G401 (cell line): ENCODE data around the gene LRRC15. TPM values are rescaled to one million over a fixed set of nuclear protein-coding genes. Genes with fewer than 3 reads are reported as not detected.

ENCODE experiments used
- DNase-seq: peaks from one replicate; pipeline ENCODE4 v3.0.0-alpha.2; 2015; ENCODE audit warnings: low spot score
- in situ Hi-C: cut with HindIII; loops from 2 replicates; pipeline ENCODE4 v1.10.0; 2016; ENCODE audit warnings: low sequenced_read_pairs, mixed read lengths
- total RNA-seq: library from RNA; depleted of rRNA; stranded (reverse); fragments of >200 nt; shearing (Covaris generic); gene quantifications from 2 replicates; pipeline ENCODE4 v1.2.3, GENCODE V29; 2014

Gene LRRC15
- total RNA-seq, 1 experiment from 2014 or later = 0.14 TPM

DNA sequence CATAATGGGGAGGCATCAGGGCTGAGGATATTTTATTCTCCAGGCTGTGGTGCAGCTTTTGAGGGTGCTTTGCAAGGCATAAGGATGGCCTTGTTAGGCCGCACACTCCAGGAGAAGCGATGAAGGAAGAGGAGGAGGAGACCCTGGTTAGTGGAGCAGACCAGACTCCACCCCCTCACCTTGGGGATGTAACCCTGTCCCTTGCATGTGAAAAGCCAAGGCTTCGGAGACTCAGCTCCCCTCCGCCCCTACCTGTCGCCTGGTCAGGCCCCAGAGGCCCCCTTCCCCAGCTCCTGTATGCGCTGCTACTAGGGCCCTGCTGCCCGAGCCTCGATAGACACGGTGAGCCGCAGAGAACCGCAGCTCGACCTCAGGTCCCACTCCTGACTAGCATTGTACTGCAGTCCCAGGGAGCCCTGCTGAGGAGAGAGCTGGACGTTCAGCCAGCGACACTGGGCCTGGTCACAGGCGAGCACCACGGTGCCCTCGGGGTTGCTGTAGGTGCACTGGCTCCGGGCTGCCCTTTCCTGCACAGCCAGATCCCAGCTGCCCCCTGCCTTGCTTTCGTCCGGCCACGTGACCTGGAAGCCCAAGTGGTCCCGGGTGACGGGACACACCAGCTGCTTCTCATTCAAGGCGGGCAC is 28.7 kb downstream of the LRRC15 start:
- in situ Hi-C loops = no loop called here
- no peak for DNase-seq

DNA sequence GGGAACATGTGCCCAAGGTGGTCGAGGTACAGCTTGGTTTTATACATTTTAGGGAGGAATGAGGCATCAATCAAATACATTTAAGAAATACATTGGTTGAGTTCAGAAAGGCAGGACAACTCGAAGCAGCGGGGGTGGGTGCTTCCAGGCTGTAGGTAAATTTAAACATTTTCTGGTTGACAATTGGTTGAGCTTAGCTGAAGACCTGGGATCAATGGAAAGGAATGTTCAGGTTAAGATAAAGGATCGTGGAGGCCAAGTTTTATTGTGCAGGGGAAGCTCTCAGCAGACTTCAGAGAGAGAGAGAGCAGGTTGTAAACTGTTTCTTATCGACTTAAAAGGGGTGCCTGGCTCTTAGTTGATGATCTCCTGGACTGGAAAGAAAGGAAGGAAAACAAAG is 29.7 kb downstream of the LRRC15 start:
- DNase-seq = no peak
- in situ Hi-C loops = no loop called here

DNA sequence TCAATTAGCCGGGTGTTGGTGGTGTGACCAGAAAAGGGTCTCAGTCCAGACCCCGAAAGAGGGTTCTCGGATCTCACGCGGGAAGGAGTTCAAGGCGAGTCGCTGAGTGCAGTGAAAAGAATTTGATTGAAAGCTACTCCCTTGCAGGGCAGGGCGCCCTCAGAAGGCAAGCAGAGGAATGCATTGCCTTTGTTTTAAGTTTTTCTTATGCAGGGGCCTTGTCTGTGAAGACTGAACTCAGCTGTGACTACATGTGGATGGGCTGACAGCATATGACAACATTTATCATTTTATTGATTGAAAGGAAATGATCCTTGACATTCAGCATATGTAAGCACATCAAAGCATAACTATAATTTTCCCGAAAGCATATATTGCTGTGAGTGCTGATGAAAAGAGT is 30.2 kb downstream of the LRRC15 start:
- in situ Hi-C loops = no loop called here
- no peak for DNase-seq

DNA sequence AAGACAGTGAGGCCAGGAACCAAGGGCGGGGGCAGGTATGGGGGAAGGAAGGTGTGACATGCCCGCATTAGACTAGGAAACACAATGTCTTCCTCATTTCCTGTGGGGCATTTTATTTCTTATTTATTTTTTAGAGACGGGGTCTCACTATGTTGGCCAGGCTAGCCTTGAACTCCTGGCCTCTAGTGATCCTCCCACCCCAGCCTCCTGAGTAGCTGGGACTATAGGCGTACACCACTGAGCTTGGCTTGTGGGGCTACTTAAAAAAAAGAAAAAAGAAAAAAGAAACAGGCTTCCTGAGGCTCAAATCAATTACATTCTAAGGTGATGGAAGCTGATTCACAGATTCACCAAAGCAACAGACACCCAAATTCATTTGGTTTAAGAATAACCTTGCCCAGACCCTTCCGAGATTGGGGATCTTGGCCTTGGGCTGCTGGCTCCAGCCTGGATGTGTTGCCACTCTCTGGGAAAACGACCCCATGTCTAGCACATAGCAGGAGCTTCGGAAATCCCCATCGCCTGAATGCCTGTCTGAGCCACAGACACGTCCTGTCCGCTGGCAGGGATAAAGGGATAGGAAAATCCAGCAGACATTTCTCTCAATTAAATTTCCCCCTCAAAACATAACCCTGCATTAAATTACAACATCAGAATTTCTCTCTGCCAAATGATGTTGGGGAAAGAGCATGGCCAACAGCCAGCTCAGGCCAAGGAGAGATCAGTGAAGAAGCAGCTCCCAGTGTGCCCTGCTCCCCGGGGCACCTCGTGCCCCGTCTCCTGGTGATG is 31.4 kb downstream of the LRRC15 start:
- no peak for DNase-seq
- in situ Hi-C loops = no loop called here

DNA sequence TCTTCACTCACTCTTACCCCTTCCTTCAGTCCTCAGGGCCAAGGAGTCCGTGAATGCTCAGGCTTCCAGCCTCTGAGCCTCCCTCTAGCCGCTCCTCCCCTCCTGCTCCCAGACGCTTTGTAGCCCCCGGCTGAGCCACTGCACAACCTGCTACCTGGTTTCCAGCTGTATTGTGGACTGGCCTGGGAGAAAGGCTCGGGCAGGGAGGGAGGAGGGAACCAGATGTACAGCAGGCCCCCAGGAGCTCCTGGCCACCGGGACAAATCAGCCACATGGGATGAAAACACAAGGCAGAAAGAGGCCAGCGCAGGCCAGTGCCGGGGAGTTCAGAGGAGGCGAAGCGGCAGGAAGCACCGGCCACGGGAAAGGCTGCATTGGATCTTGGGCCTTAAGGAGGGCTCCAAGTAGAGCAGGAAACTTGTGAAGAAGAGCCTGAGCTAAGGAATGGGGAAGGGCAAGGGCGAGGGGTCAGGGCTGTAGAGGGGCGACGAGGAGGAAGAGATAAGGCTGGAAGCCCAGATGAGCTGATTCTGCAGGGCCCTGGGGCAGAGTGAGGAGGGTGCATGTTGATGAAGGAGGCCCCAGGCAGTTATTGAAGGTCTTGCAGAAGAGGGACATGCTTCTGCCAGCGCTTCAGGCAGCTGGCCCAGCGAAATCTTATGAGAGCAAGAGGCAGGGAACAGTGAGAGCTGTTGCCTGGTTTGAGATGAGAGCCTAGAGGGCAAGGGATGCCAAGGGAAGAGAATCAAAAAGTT is 32.8 kb downstream of the LRRC15 start:
- in situ Hi-C loops = no loop called here
- DNase-seq = no peak

DNA sequence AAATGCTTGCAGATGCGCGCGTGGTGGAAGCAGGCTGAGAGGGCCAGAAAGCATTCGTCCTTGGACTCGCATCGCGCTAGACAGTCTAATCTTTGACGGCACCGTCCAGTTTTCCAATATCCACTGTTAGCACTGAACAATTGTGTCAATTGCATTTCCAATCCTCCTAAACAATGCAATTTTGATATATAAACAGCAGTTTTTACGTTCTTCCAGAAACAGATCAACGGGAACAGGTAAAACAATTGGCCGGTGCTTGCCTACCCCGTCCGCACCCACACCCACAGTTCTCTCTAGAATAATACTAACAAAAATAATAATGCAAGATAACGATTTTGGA is 35.6 kb downstream of the LRRC15 start:
- in situ Hi-C loops = no loop called here
- no peak for DNase-seq

DNA sequence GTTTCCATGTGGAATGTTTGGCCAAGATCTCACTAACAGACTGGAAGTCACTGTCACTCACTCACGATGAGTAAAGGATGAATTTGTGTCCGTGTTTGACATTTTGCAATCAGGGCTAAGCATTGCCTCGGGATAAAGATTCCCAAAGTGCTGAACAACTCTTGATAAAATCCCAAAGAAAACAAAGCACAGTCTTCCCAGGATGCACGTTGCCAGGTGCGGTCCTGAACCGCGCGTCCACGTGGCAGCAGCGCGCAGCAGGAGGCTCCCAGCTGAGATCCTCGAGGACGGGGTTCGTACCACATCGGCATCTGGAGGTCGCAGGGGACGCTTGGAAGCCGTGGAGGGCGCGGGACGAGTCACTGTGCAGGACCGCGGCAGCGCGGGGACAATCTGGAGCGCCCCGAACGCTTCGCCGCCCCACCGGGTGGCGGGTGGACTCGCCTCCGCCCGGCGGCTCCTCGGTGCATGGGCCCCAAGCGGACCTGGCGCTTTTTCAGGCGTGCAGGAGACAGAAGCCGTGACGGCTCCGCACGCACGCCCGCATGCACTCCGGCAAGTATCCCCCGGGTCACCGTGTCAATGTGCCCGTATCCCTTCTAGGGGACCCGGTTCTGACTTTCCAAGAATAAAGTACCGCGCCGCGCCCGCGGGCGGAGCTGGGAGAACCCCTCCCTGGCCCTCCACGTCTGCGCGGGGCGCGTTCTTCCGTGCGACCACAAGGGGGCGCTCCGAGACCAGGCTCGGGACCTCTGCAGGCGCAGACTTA is 36.1 kb downstream of the LRRC15 start:
- in situ Hi-C loops = no loop called here
- DNase-seq = peak; percentile 77

DNA sequence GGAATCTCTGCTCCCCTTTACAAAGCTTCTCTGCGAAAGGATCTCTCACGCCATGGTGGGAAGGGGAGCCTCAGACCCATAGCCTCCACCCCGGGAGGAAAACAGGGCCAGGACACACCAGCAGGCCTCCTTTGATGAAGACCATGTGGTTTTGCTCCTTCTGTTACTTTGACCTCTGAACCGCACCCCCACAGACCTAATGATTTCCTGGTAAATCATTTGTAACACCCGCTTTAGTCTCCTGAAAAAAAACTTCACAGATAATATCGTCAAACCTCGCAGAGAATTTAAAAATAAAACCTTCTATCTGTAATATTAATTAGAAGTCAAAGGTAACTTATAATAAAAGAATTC is 36.7 kb downstream of the LRRC15 start:
- no peak for DNase-seq
- in situ Hi-C loops = no loop called here

DNA sequence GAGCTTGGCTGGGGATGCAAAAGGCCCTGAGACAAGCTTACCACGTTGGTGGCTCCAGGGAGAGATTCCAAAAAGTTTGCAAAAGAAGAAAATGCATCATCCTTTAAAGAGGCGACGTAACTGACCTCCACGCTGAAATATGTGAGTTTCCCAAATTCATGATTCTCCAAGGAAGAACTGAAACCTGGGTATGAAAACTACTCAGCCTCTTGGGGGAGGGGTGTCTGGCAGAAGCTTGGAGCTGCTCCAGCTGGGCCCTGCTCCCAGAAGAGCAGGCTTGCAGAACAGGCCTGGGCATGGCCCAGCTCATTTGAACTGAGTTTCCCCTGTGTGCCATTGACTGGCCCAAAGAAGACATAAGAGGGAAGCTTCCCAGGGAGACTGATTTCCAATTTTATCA is 39.0 kb downstream of the LRRC15 start:
- in situ Hi-C loops = no loop called here
- peak; percentile 23 for DNase-seq

DNA sequence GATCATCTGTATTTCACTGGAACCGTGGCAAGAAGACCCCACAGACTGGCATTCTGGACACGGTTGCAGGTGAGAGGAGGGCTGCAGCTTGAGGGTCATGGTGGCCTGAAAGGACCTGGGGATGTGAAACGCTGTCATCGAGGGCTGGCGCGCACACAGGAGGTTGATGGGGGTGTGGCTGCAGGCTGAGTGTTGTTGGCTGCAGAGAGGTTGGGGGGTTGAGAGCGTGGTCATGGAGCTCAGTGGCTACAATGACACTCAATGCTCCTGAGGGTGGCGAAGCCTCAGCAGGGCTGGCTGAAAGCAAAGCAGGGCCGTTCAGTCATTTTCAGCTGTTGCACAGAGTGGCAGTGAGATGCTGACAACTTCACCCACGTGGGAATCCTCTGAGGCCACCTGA is 39.4 kb downstream of the LRRC15 start:
- in situ Hi-C loops = no loop called here
- no peak for DNase-seq

DNA sequence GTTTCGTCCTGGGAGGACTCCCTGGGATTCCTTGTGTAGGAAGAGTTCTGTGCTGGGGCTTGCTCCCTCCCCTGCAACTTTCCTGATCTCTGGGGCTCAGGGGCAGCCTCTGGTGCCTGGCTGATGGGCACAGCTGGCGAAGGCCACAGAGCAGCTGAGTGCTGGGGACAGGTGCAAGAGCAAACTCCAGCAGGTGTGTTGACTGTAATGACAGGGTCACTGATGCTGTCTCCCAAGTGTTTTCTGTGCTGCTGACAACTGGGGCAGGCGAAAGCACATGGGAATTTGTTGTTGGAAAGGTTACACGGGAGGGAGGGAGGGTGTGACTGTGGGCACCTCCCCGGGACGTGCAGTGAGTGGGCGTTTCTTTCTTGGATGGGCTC is 40.0 kb downstream of the LRRC15 start:
- in situ Hi-C loops = no loop called here
- no peak for DNase-seq

DNA sequence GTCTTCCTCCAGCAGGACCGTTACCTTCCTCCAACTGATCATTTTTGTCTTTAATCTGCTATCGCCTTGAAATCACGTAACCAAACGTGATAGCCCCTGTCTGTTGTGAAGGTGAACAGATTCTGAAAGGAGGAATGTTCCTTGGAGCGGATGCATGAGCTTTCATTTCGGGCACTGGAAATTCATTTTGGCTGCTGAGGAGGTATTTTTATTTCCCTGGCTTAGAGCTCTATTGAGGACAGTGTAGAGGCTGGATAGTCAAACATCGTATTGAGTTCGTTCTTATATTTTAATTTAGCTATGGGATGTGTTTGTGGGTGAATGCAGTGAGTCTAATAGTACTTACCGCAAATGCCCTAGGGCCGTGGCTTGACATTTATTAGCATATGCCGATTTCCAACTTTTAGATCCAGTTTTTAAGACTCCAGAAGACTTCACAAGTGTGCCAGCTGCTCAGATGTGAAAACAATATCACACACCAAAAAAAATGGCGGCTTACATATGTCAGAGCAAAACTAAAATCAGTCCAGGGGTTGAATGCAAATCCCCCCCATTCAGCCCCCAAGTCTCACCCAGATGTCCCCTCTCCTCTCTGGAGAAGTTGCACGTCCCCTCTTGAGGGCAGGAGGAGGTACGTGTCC is 40.5 kb downstream of the LRRC15 start:
- in situ Hi-C loops = no loop called here
- DNase-seq = no peak

DNA sequence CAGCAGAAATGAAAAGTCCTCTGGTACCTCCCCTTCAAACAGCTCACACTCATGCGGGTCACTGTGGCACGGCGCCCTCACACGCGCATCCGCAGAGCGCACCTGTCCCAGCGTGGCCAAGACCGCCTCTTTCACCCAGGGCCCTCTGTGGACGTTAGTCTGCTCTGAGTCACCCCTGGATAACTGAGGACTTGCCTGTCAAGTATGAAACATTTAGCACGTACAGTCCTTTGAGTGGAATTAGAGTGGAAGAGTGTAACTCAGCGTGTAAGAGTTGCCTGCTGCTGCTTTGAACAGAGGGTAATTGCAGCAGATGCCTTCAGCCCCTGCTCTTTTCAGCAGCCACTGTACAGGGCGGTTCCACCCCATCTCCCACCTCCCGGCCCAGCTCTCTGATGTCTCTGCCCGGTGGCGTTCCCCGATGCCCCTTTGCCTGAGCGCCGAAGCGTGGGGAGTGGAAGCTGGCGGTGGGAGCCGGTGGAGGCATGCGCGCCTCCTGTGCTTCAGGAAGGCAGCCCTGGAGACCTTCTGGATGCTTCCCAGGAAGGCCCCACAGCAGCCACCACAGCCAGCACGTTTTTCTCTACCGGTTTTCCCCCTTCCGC is 41.4 kb downstream of the LRRC15 start:
- in situ Hi-C loops = no loop called here

DNA sequence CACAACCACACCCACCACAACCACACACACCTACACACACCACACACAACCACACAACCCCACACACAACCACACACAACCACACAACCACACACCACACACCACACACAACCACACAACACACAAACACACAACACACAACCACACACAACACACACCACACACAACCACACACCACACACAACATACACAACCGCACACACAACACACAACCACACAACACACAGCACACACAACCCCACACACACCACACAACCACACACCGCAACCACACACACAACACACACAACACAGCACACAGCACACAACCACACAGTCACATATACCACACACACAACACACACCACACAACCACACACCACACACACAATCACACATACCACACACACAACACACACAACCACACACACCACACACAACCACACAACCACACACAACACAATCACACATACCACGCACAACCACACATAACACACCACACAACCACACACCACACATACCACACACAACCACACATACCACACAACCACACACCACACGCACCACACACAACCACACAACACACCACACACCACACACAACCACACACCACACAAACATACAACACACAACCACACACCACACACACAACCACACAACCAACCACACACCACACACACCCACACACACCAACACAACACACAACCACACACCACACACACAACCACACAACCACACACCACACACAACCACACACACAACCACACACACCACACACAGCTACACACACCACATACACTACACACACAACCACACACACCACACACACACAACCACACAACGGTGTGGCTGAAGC is 42.1 kb downstream of the LRRC15 start:
- in situ Hi-C loops = no loop called here
- no peak for DNase-seq

More for the DNA sequence above, 41.4 kb downstream of the LRRC15 start:
- DNase-seq = no peak

DNA sequence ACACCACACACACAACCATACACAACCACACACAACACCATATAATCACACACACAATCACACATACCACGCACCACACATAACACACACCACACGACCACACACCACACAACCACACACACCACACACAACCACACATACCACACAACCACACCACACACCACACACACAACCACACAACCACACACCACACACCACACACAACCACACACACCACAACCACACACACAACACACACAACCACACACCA is 42.6 kb downstream of the LRRC15 start:
- no peak for DNase-seq
- in situ Hi-C loops = no loop called here

DNA sequence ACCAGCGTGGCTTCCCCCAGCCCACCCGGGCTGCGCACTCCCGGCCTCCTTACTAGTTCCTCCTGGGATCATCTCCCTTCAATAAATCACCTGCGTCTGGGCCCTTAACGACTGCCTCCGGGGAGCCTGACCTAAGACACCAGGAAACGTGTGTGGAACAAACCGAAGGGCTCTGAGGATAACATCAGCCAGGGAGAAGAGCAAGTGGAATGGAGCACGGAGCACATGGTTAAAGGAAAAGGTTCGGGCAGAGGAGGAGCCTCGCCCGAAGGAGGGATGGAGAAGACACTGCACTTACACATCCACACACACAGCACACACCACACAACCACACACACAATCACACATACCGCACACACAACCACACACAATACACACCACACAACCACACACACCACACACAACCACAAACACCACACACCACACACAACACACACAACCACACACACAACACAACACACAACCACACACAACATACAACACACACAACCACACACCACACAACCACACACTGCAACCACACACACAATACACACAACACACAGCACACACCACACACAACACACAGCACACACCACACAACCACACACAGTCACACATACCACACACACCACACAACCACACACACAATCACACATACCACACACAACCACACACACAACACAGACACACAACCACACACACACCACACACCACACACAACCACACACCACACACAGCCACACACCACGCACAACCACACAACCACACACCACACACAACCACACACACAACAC is 43.2 kb downstream of the LRRC15 start:
- in situ Hi-C loops = no loop called here
- DNase-seq = no peak

DNA sequence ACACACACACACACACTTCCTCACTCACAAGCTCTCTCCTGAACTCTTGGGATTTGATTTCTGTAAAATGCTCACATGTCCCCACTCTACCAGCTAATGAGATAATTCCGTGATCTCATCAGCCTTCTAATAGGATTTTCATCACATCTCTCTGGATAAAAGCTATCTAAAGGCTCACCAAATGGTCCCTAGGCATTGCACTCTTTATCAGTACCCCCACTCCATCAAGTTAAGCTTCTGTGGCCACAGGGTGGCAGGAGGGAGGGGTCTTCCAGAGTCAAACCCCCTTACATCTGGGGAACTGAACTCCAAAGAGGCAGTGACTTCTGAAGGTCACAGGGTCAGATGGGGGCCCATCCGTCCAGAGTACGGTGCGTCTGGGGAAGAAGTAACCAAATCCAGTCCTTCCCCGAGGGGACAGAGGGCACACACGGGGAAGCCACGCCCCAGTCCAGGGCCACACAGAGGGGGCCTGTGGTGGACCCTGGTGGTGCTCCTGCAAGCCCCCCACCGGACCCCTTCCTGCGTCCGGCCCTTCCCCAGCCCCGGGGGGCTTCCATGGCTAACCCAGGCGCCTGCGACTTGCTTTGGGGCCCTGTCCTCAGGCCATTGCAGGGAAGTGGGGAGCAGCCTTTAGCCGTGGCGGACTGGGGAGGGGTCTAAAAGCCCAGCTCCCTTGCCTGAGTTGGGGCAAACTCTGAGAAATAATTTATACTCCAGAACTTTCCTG is 44.0 kb downstream of the LRRC15 start:
- in situ Hi-C loops = no loop called here
- no peak for DNase-seq
